ENCODE measurements around the gene UNC13D.

- TF ChIP-seq, protein P1, sequence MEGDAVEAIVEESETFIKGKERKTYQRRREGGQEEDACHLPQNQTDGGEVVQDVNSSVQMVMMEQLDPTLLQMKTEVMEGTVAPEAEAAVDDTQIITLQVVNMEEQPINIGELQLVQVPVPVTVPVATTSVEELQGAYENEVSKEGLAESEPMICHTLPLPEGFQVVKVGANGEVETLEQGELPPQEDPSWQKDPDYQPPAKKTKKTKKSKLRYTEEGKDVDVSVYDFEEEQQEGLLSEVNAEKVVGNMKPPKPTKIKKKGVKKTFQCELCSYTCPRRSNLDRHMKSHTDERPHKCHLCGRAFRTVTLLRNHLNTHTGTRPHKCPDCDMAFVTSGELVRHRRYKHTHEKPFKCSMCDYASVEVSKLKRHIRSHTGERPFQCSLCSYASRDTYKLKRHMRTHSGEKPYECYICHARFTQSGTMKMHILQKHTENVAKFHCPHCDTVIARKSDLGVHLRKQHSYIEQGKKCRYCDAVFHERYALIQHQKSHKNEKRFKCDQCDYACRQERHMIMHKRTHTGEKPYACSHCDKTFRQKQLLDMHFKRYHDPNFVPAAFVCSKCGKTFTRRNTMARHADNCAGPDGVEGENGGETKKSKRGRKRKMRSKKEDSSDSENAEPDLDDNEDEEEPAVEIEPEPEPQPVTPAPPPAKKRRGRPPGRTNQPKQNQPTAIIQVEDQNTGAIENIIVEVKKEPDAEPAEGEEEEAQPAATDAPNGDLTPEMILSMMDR (IDR thresholded peaks at IDR 0.05 in 2 of 3, conservative IDR thresholded peaks at IDR 0.05 in 1 of 3; ENCODE audit: insufficient read depth in 2 of 3, low read depth in 1 of 3, low read length in 3 of 3) = no peak
- TF ChIP-seq, protein P2, sequence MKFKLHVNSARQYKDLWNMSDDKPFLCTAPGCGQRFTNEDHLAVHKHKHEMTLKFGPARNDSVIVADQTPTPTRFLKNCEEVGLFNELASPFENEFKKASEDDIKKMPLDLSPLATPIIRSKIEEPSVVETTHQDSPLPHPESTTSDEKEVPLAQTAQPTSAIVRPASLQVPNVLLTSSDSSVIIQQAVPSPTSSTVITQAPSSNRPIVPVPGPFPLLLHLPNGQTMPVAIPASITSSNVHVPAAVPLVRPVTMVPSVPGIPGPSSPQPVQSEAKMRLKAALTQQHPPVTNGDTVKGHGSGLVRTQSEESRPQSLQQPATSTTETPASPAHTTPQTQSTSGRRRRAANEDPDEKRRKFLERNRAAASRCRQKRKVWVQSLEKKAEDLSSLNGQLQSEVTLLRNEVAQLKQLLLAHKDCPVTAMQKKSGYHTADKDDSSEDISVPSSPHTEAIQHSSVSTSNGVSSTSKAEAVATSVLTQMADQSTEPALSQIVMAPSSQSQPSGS (CRISPR knock-in tag; IDR thresholded peaks at IDR 0.05) = no peak
- TF ChIP-seq FOXA3 (CRISPR knock-in tag; conservative IDR thresholded peaks at IDR 0.05 in 1 of 2, IDR thresholded peaks at IDR 0.05 in 1 of 2) (no peak), POLR2A (conservative IDR thresholded peaks at IDR 0.05) (no peak), SMC3 (conservative IDR thresholded peaks at IDR 0.05; ENCODE audit: insufficient read depth, low read depth, low read length) (no peak), ESRRA (IDR thresholded peaks at IDR 0.05; ENCODE audit: borderline replicate concordance, low read depth) (no peak), PTBP1 (IDR thresholded peaks at IDR 0.05; ENCODE audit: low read depth, low read length) (no peak)
Observed at GRCh38 chr17:75791254-75791653, 53.0 kb downstream of the UNC13D start.
